NT2/D1 (cell line): ENCODE data around the gene NRXN3.

Experiments
- DNase-seq: peaks from one replicate; pipeline ENCODE4 v3.0.0-alpha.2; 2011; ENCODE audit warnings: low read depth, low spot score
- H3K27me3 ChIP-seq: 2 replicates; pipeline ENCODE4 v1.6.0; 2011; ENCODE audit warnings: mild to moderate bottlenecking; ENCODE audit not compliant: insufficient read length, insufficient read depth
- H3K36me3 ChIP-seq: 2 replicates; pipeline ENCODE4 v1.6.1; 2011; ENCODE audit warnings: mild to moderate bottlenecking, low read length, mixed read lengths; ENCODE audit not compliant: insufficient read depth, insufficient read length
- H3K4me1 ChIP-seq: 2 replicates; pipeline ENCODE4 v1.5.1; 2011; ENCODE audit not compliant: insufficient read depth, insufficient read length
- H3K4me3 ChIP-seq: 2 replicates; pipeline ENCODE4 v1.5.1; 2011; ENCODE audit warnings: low read depth; ENCODE audit not compliant: insufficient read length
- H3K9ac ChIP-seq: 2 replicates; pipeline ENCODE4 v1.6.0; 2011; ENCODE audit warnings: low read depth; ENCODE audit not compliant: insufficient read length
- H3K9me3 ChIP-seq: 2 replicates; pipeline ENCODE4 v1.5.1; 2011; ENCODE audit warnings: mild to moderate bottlenecking, low read length; ENCODE audit not compliant: insufficient read depth
- SUZ12 ChIP-seq: IDR thresholded peaks from 2 replicates; pipeline ENCODE4 v1.6.1; 2011; ENCODE audit not compliant: insufficient read length, insufficient read depth; ENCODE audit errors: extremely low read depth
- YY1 ChIP-seq: IDR thresholded peaks from 2 replicates; pipeline ENCODE4 v1.6.1; 2011; ENCODE audit not compliant: insufficient read length, insufficient read depth
- ZNF274 ChIP-seq: IDR thresholded peaks from 2 replicates; pipeline ENCODE4 v1.6.1; 2011; ENCODE audit warnings: mild to moderate bottlenecking, low read depth, low read length

Gene NRXN3

GRCh38 chr14:79580414-79580813 is 1410.2 kb downstream of the NRXN3 start:
- Histone ChIP-seq H3K36me3 (no peaks in the 10 kb centered on the region), H3K4me1 (no peaks in the 10 kb centered on the region), H3K27me3 (no peaks in the 10 kb centered on the region), H3K9me3 (no peaks in the 10 kb centered on the region), H3K4me3 (no peak overlapping the region), H3K9ac (no peak overlapping the region)
- DNase-seq: no peak
- TF ChIP-seq SUZ12 (no peak), ZNF274 (no peak), YY1 (no peak)

- Histone ChIP-seq H3K9ac (no peak overlapping the region), H3K9me3 (no peaks in the 10 kb centered on the region), H3K4me3 (no peak overlapping the region), H3K4me1 (no peaks in the 10 kb centered on the region), H3K36me3 (no peaks in the 10 kb centered on the region), H3K27me3 (no peaks in the 10 kb centered on the region)
- no peak for DNase-seq
- TF ChIP-seq ZNF274 (no peak), YY1 (no peak), SUZ12 (no peak)
Observed at GRCh38 chr14:79580906-79581305, 1410.7 kb downstream of the NRXN3 start.

GRCh38 chr14:79581912-79582576 is 1411.9 kb downstream of the NRXN3 start:
- H3K36me3 ChIP-seq: no peaks in the 10 kb centered on the region
- no peaks in the 10 kb centered on the region for H3K27me3 ChIP-seq
- no peaks in the 10 kb centered on the region for H3K9me3 ChIP-seq
- H3K4me3 ChIP-seq: no peak overlapping the region
- no peak overlapping the region for H3K9ac ChIP-seq
- no peaks in the 10 kb centered on the region for H3K4me1 ChIP-seq
- DNase-seq: no peak
- no peak for TF ChIP-seq YY1
- TF ChIP-seq ZNF274: no peak
- TF ChIP-seq SUZ12: no peak

- H3K27me3 ChIP-seq: no peaks in the 10 kb centered on the region
- no peaks in the 10 kb centered on the region for H3K9me3 ChIP-seq
- no peak overlapping the region for H3K4me3 ChIP-seq
- H3K36me3 ChIP-seq: no peaks in the 10 kb centered on the region
- DNase-seq: no peak
- H3K9ac ChIP-seq: no peak overlapping the region
- H3K4me1 ChIP-seq: no peaks in the 10 kb centered on the region
- TF ChIP-seq YY1 (no peak), SUZ12 (no peak), ZNF274 (no peak)
Observed at GRCh38 chr14:79583738-79584408, 1413.7 kb downstream of the NRXN3 start.

GRCh38 chr14:79584679-79585078 is 1414.5 kb downstream of the NRXN3 start:
- H3K36me3 ChIP-seq: no peaks in the 10 kb centered on the region
- no peak overlapping the region for H3K4me3 ChIP-seq
- no peak for DNase-seq
- H3K27me3 ChIP-seq: no peaks in the 10 kb centered on the region
- H3K9ac ChIP-seq: no peak overlapping the region
- H3K9me3 ChIP-seq: no peaks in the 10 kb centered on the region
- no peaks in the 10 kb centered on the region for H3K4me1 ChIP-seq
- no peak for TF ChIP-seq YY1
- no peak for TF ChIP-seq ZNF274
- no peak for TF ChIP-seq SUZ12

- H3K27me3 ChIP-seq: no peaks in the 10 kb centered on the region
- H3K36me3 ChIP-seq: no peaks in the 10 kb centered on the region
- 0 out of 2 replicates have a peak, but pooled peaks cover 4% of the 10 kb centered on the region for H3K9me3 ChIP-seq
- H3K4me3 ChIP-seq: no peak overlapping the region
- no peak for DNase-seq
- H3K4me1 ChIP-seq: no peaks in the 10 kb centered on the region
- no peak overlapping the region for H3K9ac ChIP-seq
- no peak for TF ChIP-seq SUZ12
- TF ChIP-seq ZNF274: no peak
- TF ChIP-seq YY1: no peak
Observed at GRCh38 chr14:79585845-79586244, 1415.7 kb downstream of the NRXN3 start.

GRCh38 chr14:79586416-79586815 is 1416.2 kb downstream of the NRXN3 start:
- H3K36me3 ChIP-seq: no peaks in the 10 kb centered on the region
- no peak overlapping the region for H3K4me3 ChIP-seq
- TF ChIP-seq YY1 (no peak), ZNF274 (no peak), SUZ12 (no peak)
- H3K9me3 ChIP-seq: 0 out of 2 replicates have a peak, but pooled peaks cover 4% of the 10 kb centered on the region
- no peak overlapping the region for H3K9ac ChIP-seq
- H3K27me3 ChIP-seq: no peaks in the 10 kb centered on the region
- DNase-seq: no peak
- H3K4me1 ChIP-seq: no peaks in the 10 kb centered on the region
